Glutamatergic neuron (in vitro differentiated cells): ENCODE results near the gene SYT15. TPM values are rescaled to one million over a fixed set of nuclear protein-coding genes. Genes with fewer than 3 reads are reported as not detected.
"Not testable (repeated sequence)": the region's sequence is repeated elsewhere in the genome, so short reads cannot be mapped to it uniquely, and the experiment has no call there.

ENCODE experiments used
- DNase-seq: peaks from one replicate; pipeline ENCODE4 v3.0.0; 2022
- H3K27ac Mint-ChIP-seq: one replicate; pipeline ENCODE4 v1.8.0; 2020; ENCODE audit warnings: mild to moderate bottlenecking, mixed read lengths, inconsistent platforms; ENCODE audit not compliant: unreplicated experiment
- H3K27me3 Mint-ChIP-seq: one replicate; pipeline ENCODE4 v1.8.0; 2020; ENCODE audit warnings: mild to moderate bottlenecking, moderate library complexity, mixed read lengths, inconsistent platforms; ENCODE audit not compliant: unreplicated experiment
- H3K36me3 Mint-ChIP-seq: one replicate; pipeline ENCODE4 v1.8.0; 2020; ENCODE audit warnings: mild to moderate bottlenecking, mixed read lengths, inconsistent platforms; ENCODE audit not compliant: unreplicated experiment
- H3K4me1 Mint-ChIP-seq: one replicate; pipeline ENCODE4 v1.8.0; 2020; ENCODE audit warnings: mild to moderate bottlenecking, low read depth, mixed read lengths, inconsistent platforms; ENCODE audit not compliant: unreplicated experiment
- H3K4me3 Mint-ChIP-seq: one replicate; pipeline ENCODE4 v1.8.0; 2020; ENCODE audit warnings: mild to moderate bottlenecking, mixed read lengths, inconsistent platforms; ENCODE audit not compliant: unreplicated experiment
- H3K9me3 Mint-ChIP-seq: one replicate; pipeline ENCODE4 v1.8.0; 2020; ENCODE audit warnings: mild to moderate bottlenecking, moderate library complexity, mixed read lengths, inconsistent platforms; ENCODE audit not compliant: unreplicated experiment
- total RNA-seq: library from RNA; stranded (reverse); fragmentation: NEBNext Ultra II Directional; extraction: Animal tissue kit (Norgen Biotek cat#: 25700); gene quantifications from one replicate; pipeline ENCODE4 v1.2.1, GENCODE V29; 2021; ENCODE audit not compliant: unreplicated experiment

Gene SYT15
- total RNA-seq, 1 donor from 2014 or later: 2.5 TPM

DNA sequence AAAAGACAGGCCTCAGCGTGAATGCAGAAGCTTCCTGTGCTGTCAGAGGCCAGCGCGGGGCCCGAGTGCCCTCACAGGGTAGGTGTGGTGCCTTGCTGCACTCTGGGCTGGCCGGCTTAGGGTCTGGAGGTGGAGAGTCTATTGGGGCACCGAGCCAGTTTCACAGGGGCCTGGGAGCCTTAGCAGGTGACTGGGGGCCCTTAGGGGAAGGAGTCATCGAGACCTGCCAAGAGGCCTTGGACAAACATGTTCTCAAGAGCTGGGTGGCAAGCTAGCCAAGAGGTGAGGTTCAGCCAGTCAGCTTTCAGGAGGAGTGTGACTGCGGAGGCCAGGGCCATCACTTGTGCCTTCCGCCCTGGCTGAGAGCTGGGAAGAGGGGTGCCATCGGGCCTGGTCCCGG is 3.6 kb downstream of the SYT15 start:
- H3K27me3 Mint-ChIP-seq, H3K27ac Mint-ChIP-seq, DNase-seq, H3K4me3 Mint-ChIP-seq, H3K36me3 Mint-ChIP-seq, H3K9me3 Mint-ChIP-seq, H3K4me1 Mint-ChIP-seq: not testable (repeated sequence)

DNA sequence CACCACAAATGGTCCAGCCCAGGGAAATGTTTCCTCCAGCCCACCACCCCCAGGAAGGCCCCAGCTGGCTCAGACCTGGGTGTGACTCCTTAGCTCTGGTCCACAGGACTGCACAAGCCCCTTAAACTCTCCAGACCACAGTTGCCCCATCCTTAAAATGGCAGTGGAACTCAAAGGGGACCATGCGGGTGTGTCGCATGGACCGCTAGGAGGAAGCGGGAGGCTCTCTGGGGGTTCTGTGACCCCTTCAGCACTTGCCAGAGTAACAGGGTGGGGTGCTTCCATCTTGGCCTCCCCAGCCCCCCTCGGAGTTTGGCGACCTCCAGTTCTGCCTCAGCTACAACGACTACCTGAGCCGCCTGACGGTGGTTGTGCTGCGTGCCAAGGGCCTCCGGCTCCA is 5.3 kb downstream of the SYT15 start:
- H3K4me3 Mint-ChIP-seq, H3K9me3 Mint-ChIP-seq, H3K36me3 Mint-ChIP-seq, H3K27me3 Mint-ChIP-seq, H3K27ac Mint-ChIP-seq, DNase-seq, H3K4me1 Mint-ChIP-seq: not testable (repeated sequence)

DNA sequence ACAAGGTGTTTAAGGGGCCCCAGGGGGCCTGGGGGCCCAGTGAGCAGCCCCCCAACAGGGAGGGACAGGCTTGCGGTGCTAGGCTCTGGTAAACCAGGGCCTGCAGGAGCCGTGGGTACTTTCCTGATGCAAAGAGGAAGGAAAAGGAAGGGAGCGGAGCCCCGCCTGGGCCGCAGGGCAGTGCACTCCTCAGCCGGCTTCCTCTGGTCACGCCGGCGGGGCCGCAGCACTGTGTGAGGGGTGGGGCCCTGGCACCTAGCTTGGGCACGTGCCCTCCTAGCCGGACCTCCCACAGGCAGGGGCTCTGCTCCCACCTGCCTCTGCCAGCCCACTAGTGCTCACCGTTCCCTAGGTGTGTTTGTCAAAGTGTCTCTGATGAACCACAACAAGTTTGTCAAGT is 6.3 kb downstream of the SYT15 start:
- not testable (repeated sequence) for H3K27ac Mint-ChIP-seq, DNase-seq, H3K4me1 Mint-ChIP-seq, H3K9me3 Mint-ChIP-seq, H3K27me3 Mint-ChIP-seq, H3K36me3 Mint-ChIP-seq, H3K4me3 Mint-ChIP-seq

DNA sequence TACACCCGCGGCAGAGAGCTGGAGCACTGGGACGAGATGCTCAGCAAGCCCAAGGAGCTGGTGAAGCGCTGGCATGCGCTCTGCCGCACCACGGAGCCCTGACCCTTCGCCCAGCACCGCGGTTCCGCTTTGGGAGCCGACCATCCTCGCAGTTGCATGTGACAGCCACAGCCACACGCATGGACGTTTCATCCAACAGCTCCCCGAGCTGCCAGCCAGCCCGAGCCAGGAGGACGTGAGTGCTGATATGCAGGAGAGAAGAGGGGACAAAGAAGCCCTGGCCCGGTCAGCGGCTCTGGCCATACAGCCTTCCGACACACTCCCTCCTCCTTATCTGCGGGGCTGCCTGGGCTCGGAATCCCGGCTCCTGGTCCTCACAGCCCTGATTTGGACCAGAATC is 8.6 kb downstream of the SYT15 start:
- not testable (repeated sequence) for DNase-seq, H3K36me3 Mint-ChIP-seq, H3K4me3 Mint-ChIP-seq, H3K27me3 Mint-ChIP-seq, H3K4me1 Mint-ChIP-seq, H3K27ac Mint-ChIP-seq, H3K9me3 Mint-ChIP-seq

DNA sequence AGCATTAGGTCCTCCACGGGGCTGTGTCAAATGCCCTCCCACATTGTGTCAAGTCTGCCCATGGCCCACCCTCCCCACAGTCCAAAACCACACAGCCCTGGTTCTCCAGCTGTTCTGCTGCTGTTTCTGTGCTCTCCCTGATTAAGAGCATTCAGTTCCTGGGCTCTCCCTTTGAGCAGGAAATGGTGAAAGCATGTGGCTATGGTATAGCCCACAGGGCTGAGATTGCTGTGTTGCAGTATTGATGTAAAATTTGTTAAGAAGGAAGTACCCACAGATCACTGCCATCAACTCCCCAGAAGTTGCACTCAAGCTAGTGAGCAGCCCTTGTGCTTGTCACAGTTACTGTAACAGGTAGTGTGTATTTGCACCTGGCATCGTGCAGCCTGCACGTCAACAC is 9.3 kb downstream of the SYT15 start:
- H3K4me3 Mint-ChIP-seq, H3K9me3 Mint-ChIP-seq, H3K27me3 Mint-ChIP-seq, H3K36me3 Mint-ChIP-seq, H3K4me1 Mint-ChIP-seq, DNase-seq, H3K27ac Mint-ChIP-seq: not testable (repeated sequence)

DNA sequence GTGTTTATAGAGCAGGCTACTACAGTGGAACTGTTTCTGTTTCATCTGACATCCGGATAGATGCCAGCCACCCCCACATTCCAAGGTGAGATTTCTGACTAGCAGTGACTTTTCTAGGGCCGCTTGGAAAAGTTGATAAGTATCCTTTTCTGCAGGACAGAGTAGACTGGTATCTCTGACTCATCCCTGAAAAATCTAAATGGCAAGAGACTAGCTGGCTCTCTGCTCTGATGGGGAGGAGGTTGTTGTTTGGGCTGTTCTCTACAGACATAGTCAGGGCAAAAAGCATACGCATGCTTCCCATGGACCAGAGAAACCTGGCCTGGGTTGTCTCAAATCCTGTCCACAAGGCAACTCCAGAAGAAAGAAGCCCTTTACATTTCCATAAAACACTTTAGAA is 10.7 kb downstream of the SYT15 start:
- not testable (repeated sequence) for DNase-seq, H3K4me1 Mint-ChIP-seq, H3K9me3 Mint-ChIP-seq, H3K27me3 Mint-ChIP-seq, H3K36me3 Mint-ChIP-seq, H3K4me3 Mint-ChIP-seq, H3K27ac Mint-ChIP-seq

DNA sequence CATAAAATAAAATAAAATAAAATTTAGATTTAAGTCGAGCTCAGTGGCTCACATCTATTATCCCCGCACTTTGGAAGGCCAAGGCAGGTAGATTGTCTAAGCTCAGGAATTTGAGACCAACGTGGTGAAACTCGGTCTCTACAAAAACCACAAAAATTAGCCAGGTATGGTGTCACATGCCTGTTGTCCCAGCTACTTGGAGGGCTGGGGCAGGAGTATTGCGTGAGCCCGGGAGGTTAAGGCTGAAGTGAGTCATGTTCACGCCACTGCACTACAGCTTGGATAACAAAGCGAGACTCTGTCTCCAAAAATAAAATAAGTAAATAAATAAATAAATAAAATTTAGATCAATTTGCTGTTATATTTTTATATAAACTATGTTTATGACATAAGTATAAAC is 12.1 kb downstream of the SYT15 start:
- not testable (repeated sequence) for H3K36me3 Mint-ChIP-seq, H3K27me3 Mint-ChIP-seq, H3K27ac Mint-ChIP-seq, H3K9me3 Mint-ChIP-seq, DNase-seq, H3K4me3 Mint-ChIP-seq, H3K4me1 Mint-ChIP-seq

DNA sequence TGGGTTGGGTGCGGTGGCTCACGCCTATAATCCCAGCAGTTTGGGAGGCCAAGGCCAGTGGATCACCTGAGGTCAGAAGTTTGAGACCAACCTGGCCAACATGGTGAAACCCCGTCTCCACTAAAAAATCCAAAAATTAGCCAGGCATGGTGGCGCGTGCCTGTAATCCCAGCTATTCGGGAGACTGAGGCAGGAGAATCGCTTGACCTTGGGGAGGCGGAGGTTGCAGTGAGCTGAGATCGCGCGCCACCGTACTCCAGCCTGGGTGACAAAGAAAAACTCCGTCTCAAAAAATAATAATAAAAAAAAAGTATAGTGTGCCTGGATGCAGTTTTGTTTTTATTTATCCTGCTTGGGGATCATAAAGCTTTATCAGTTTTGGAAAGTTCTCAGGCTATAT is 14.4 kb downstream of the SYT15 start:
- not testable (repeated sequence) for H3K27ac Mint-ChIP-seq, H3K27me3 Mint-ChIP-seq, H3K36me3 Mint-ChIP-seq, H3K4me1 Mint-ChIP-seq, H3K4me3 Mint-ChIP-seq, DNase-seq, H3K9me3 Mint-ChIP-seq

DNA sequence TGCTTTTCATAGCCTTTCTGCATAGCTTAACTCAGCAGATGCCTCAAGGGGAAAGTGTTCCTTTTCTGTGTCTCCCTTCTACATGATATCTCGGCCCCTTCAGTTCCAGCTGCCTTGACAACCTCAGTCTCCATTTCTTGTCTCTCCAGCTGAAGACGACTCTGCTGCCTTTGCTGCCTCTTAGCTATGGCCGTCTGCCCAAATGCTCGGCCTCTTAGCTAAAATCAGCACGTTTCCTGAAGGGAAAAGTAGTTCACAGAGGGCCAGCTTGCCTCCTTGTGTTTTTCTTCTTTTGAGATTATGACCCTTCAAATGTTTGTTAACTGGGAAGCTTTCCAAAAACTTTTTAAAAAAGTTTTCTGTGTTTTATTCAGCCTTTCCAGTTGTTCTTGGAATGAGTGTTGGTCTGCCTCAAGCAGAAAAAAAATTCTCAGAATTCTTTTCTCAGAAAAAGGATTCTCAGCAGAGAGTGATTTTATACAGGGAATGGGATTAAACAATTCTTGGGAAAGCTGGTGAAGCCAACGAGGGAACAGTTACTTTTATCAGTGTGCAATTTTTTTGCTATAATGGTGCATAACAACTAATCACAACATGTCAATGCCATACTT is 15.6 kb downstream of the SYT15 start:
- not testable (repeated sequence) for H3K27ac Mint-ChIP-seq, H3K4me3 Mint-ChIP-seq, DNase-seq, H3K4me1 Mint-ChIP-seq, H3K27me3 Mint-ChIP-seq, H3K36me3 Mint-ChIP-seq, H3K9me3 Mint-ChIP-seq

DNA sequence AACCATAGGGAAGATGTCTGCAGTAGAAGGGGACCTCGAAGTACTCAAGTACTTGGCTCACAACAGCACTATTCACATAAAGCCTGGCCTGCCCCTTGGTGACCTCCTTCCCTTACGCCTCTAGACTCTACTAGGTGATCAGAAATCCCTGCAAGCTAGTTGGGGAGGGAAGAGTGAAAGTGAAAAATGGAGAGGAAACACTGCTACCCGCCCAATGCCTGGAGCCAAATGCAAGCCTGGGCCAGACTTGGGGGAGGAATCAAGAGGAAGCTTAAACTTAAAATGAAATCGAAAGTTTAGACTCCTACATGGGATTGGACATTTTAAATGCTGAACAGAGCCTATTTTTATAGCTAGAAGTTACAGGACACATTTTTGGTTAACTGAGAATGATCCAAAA is 17.6 kb downstream of the SYT15 start:
- H3K4me1 Mint-ChIP-seq, H3K4me3 Mint-ChIP-seq, H3K27ac Mint-ChIP-seq, DNase-seq, H3K27me3 Mint-ChIP-seq, H3K36me3 Mint-ChIP-seq, H3K9me3 Mint-ChIP-seq: not testable (repeated sequence)

DNA sequence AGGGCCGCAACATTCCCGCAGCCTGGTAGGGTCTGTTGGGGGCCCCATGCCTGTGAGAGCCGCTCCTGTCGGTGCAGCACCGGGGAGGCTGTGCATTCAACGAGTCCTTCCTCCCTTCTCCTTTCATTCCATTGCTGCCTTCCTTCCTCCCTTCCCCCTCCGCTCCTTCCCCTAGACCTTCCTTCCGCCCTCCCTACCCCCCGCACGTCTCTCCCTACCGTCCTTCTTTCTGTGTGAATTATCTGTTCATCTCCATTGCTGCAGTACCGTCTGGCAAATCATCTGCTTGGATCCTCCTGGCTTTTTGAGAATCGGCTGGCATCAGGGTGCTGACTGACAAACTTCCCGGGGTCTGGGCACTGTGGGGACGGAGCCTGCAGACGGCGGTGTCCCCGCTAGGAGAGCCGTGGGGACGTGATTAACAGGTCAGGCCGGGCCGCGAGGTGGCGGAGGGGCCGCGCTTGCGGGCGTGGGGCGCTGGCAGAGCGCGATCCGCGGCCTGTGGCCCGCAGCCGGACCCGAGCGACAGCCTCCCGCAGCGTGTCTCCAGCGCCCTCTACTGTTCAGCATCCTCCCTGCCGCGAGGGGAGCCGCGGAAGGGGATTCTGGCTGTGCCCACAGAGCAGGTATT is 18.8 kb downstream of the SYT15 start:
- peak overlapping the region; percentile 71 for H3K4me3 Mint-ChIP-seq
- not testable (repeated sequence) for H3K36me3 Mint-ChIP-seq, H3K27me3 Mint-ChIP-seq, H3K9me3 Mint-ChIP-seq, H3K27ac Mint-ChIP-seq, H3K4me1 Mint-ChIP-seq
- peak; percentile 39 for DNase-seq

DNA sequence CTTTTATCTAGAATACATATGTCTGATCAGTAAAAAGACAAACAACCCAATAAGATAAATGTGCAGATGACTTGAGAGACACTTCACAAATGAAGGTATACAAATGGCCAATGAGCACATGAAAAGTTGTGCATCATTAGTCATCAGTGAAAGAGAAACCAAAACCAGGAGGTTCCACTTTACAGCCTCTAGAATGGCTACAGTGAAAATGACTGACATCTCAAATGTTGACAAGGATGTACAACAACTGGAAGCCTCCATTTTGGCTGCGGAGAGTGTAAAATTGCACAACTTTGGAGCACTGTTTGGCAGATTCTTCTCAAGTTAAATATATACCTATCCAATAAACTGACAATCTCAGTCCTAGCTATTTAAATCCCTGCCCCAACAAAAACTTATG is 21.6 kb downstream of the SYT15 start:
- not testable (repeated sequence) for H3K9me3 Mint-ChIP-seq, H3K4me3 Mint-ChIP-seq, DNase-seq, H3K27ac Mint-ChIP-seq, H3K27me3 Mint-ChIP-seq, H3K4me1 Mint-ChIP-seq, H3K36me3 Mint-ChIP-seq

DNA sequence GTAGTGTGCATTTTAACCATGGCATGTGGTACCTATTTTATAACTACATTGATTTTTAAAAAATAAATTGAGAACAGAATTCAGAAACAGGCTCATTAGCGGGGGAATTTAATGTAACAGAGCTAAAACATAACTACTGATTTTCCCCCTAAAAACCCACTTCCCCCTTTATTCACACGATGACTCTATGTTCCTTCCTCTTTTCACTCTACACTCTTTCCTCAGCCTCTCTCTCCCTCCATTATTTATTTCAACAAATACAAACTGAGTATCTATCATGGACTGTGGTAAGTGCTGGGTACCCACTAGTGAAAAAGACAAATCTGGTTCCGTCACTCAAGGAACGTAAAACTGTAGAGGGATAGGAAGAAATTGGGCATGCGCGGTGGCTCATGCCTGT is 36.6 kb downstream of the SYT15 start:
- H3K9me3 Mint-ChIP-seq, DNase-seq, H3K36me3 Mint-ChIP-seq, H3K27me3 Mint-ChIP-seq, H3K4me3 Mint-ChIP-seq, H3K4me1 Mint-ChIP-seq, H3K27ac Mint-ChIP-seq: not testable (repeated sequence)
